T1000 (cell line): Measurements from ENCODE around the gene NXNL1.

Experiments
- DNase-seq: peaks from one replicate; lab custom pipeline; 2025; ENCODE audit warnings: mixed read lengths; lab: John Stamatoyannopoulos, UW

The NXNL1 gene

GRCh38 chr19:17419621-17420474 is 40.9 kb downstream of the NXNL1 start, which contains the start of gene MVB12A:
Gene MVB12A, plus strand, starts transcription at chr19:17420047. Its CDS starts 89 bp downstream, at chr19:17420136.
- DNase-seq = peak; percentile 94

DNA sequence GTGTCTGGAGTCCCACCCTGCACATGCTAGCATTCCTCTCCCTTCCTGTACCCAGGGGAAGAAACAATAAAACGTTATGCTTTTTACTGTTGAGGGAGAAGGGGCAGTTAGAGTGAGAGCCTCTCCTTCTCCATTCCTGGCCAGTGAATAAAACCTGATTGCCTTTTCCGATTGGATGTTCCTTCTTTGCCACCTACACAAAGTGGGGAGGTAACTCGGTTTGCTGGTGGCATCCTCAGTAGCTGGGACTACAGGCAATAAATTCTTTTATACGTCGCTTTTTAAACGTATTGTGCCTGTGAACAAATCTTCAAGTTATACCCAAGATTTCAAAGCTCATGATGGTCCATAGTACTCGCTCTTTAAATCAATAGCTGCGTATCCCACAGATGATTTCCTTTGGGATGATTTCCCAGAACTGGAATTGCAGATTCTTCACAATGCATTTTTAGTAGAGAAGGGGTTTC is 41.5 kb downstream of the NXNL1 start:
- no peak for DNase-seq

DNA sequence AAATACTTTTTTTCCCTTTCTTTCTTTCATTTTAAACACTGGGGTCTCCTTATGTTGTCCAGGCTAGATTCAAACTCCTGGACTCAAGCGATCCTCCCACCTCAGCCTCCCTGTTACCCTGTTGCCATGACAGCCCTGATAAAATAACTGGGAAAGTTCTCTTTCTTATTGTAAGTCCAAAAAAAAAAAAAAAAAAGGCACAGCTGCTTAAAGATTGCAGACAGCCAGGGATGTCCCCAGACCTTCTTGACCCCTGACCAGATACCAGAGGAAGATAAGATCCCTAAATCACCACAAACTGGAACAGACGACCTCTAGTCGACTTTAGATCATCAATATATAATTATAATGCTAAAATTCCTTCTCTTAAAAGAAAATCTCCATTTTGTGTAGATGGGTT is 42.0 kb downstream of the NXNL1 start:
- no peak for DNase-seq

- DNase-seq = no peak
These were observed 45.6 kb downstream of the NXNL1 start for GRCh38 chr19:17415121-17415520.

DNA sequence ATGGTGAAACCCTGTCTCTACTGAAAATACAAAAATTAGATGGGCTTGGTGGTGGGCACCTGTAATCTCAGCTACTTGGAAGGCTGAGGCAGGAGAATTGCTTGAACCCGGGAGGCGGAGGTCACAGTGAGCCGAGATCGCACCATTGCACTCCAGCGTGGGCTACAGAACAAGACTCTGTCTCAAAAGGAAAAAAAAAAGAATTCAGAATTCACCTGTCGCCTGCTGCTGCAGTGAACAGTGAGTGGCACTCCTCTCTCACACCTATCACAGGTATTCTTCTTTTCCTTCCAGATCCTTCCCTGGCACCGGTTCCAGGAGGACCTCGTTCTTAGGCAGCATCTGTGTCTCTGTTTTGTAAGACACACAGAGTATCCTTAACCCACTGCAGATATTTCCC is 46.6 kb downstream of the NXNL1 start:
- DNase-seq = no peak

DNA sequence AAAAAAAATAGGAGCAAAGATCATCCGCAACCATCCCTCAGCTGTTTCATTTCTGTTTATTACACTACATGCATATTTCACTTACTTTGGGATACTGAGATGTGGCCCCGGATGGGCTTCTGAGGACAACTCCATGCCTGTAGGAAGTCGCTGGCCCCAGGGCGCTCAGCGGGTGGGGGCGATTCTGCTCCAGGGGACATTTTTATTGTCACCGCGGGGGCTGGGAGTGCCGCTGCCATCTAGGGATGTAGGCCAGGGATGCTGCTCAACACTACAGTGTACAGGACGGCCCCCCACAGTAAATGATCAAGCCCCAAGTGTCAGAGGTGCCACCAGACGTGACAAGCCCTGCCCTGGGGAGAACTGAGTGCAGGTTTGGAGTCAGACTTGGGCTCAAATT is 48.9 kb downstream of the NXNL1 start:
- no peak for DNase-seq

DNA sequence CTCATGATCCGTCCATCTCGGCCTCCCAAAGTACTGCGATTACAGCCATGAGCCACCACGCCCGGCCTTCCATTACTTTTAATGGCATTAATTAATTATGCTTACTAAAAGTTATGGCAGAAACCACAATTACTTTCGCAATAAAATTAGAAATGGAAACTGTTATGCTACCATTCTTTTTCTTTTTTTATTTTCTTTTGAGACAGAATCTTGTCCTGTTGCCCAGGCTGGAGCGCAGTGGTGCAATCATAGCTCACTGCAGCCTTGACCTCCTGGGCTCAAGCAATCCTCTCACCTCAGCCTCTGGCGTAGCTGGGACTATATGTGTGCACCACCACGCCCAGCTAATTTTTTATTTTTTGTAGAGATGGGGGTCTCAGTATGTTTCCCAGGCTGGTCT is 50.7 kb downstream of the NXNL1 start:
- DNase-seq = no peak

DNA sequence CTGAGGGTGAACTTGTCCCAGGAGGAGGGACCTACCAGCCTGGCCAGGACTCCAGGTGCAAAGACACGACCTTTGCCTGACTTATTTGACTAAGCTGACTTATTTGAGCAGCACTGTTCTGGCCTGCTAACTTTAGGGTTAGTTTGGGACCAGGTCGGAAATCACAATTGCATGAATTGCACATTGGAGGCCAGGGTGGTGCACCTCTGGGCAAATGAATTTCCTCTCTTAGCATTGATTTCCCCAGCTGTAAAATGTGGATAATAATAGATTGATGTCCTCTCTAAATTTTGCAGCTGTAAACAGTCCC is 53.9 kb downstream of the NXNL1 start:
- no peak for DNase-seq

GRCh38 chr19:17406046-17406886 is 54.5 kb downstream of the NXNL1 start:
- DNase-seq = no peak
